HepG2 (cell line): ENCODE measurements around the gene CCDC88C. TPM values are rescaled to one million over a fixed set of nuclear protein-coding genes. Genes with fewer than 3 reads are reported as not detected.

Experiments used
- AKAP8 ChIP-seq: sonication (generic); formaldehyde crosslinking; IDR thresholded peaks from 2 replicates; pipeline ENCODE4 v1.5.1; 2020; ENCODE audit warnings: mild to moderate bottlenecking, missing genetic modification reagents
- HMGA1 ChIP-seq: sonication (generic); formaldehyde crosslinking; conservative IDR thresholded peaks from 2 replicates; pipeline ENCODE4 v1.4.0; 2020; ENCODE audit warnings: missing genetic modification reagents
- JUNB ChIP-seq: sonication (generic); formaldehyde crosslinking; IDR thresholded peaks from 2 replicates; pipeline ENCODE4 v1.8.0; 2022; ENCODE audit warnings: missing genetic modification reagents, mild to moderate bottlenecking, borderline replicate concordance
- MYC ChIP-seq: sonication (generic); formaldehyde crosslinking; IDR thresholded peaks from 2 replicates; pipeline ENCODE4 v1.9.0; 2021; ENCODE audit warnings: missing genetic modification reagents, borderline replicate concordance
- NFYB ChIP-seq: sonication (generic); formaldehyde crosslinking; IDR thresholded peaks from 2 replicates; pipeline ENCODE4 v1.4.0; 2020; ENCODE audit warnings: missing genetic modification reagents
- NPAS2 ChIP-seq: sonication (generic); formaldehyde crosslinking; IDR thresholded peaks from 2 replicates; pipeline ENCODE4 v1.8.0; 2022; ENCODE audit warnings: mild to moderate bottlenecking, missing genetic modification reagents, borderline replicate concordance
- PCBP2 ChIP-seq: fragments of 200-400 bp; formaldehyde crosslinking; optimal IDR thresholded peaks from 2 replicates; pipeline ENCODE3; 2018; ENCODE audit warnings: low read length, low read depth; ENCODE audit not compliant: poor library complexity, severe bottlenecking
- RXRA ChIP-seq: sonication (generic); formaldehyde crosslinking; IDR thresholded peaks from 2 replicates; pipeline ENCODE4 v1.5.1; 2020; ENCODE audit warnings: missing genetic modification reagents
- SP5 ChIP-seq: IDR thresholded peaks from 2 replicates; pipeline ENCODE4 v1.6.1; 2016; ENCODE audit warnings: low read depth, borderline replicate concordance
- TAF15 ChIP-seq: fragments of 200-400 bp; formaldehyde crosslinking; IDR thresholded peaks from one replicate; pipeline ENCODE4 v1.6.1; 2018; ENCODE audit warnings: mild to moderate bottlenecking, low read depth, low read length; ENCODE audit not compliant: poor library complexity, severe bottlenecking
- TBP ChIP-seq: sonication (generic); formaldehyde crosslinking; IDR thresholded peaks from 2 replicates; pipeline ENCODE4 v1.5.0; 2020; ENCODE audit warnings: missing genetic modification reagents
- ZNF24 ChIP-seq: fragments of 450-650 bp; IDR thresholded peaks from 2 replicates; pipeline ENCODE4 v1.6.1; 2017; ENCODE audit warnings: antibody characterized with exemption, mild to moderate bottlenecking
- ZNF264 ChIP-seq: sonication (generic); formaldehyde crosslinking; IDR thresholded peaks from 2 replicates; pipeline ENCODE4 v1.4.0; 2020; ENCODE audit warnings: missing genetic modification reagents
- ZNF367 ChIP-seq: sonication (generic); formaldehyde crosslinking; IDR thresholded peaks from 2 replicates; pipeline ENCODE4 v1.4.0; 2020; ENCODE audit warnings: missing genetic modification reagents, borderline replicate concordance
- ZNF431 ChIP-seq: sonication (generic); formaldehyde crosslinking; IDR thresholded peaks from 2 replicates; pipeline ENCODE4 v1.9.0; 2022; ENCODE audit warnings: missing genetic modification reagents, low read depth, mild to moderate bottlenecking, borderline replicate concordance
- polyA plus RNA-seq, 8 experiments: library from polyadenylated mRNA; depleted of rRNA in 3 of 8; stranded (reverse) in 7 of 8; unstranded in 1 of 8; fragments of >200 nt; fragmentation: Illumina TruSeq in 4 of 8; extraction: Trizol in 4 of 8; gene quantifications; 2 replicates each; pipeline versions ENCODE4 v1.2.1 to v1.2.3, GENCODE V29; 2011 to 2016; ENCODE audit warnings: low read depth in 4 of 8, missing spikeins in 1 of 8, mixed read lengths in 1 of 8; ENCODE audit not compliant: insufficient read depth in 1 of 8
- total RNA-seq, 5 experiments: library from RNA; depleted of rRNA; stranded (reverse); fragments of >200 nt; fragmentation: Illumina TruSeq; extraction: Trizol; gene quantifications; 2 replicates each; pipeline ENCODE4 v1.2.3, GENCODE V29; 2016; ENCODE audit warnings: low read depth in 1 of 5
- TF ChIP-seq, protein P1 (sequence below): sonication (generic); formaldehyde crosslinking; conservative IDR thresholded peaks from 2 replicates; pipeline ENCODE4 v1.4.0; 2020; ENCODE audit warnings: mild to moderate bottlenecking, missing genetic modification reagents, moderate library complexity
- TF ChIP-seq, protein P2 (sequence below): IDR thresholded peaks from 2 replicates; pipeline ENCODE4 v1.4.0; 2020; ENCODE audit warnings: mild to moderate bottlenecking, missing genetic modification reagents
- TF ChIP-seq, protein P3 (sequence below): sonication (generic); formaldehyde crosslinking; IDR thresholded peaks from 2 replicates; pipeline ENCODE4 v1.5.1; 2020; ENCODE audit warnings: missing genetic modification reagents, mild to moderate bottlenecking, borderline replicate concordance
- TF ChIP-seq, protein P4 (sequence below): sonication (generic); formaldehyde crosslinking; IDR thresholded peaks from 2 replicates; pipeline ENCODE4 v1.5.0; 2020; ENCODE audit warnings: missing genetic modification reagents

The CCDC88C gene
- total and polyA plus RNA-seq, 2 of the 13 experiments (the other 11 are each of a cell fraction or from before 2014, with no cell fraction given): 3.6 to 11.7 TPM

DNA sequence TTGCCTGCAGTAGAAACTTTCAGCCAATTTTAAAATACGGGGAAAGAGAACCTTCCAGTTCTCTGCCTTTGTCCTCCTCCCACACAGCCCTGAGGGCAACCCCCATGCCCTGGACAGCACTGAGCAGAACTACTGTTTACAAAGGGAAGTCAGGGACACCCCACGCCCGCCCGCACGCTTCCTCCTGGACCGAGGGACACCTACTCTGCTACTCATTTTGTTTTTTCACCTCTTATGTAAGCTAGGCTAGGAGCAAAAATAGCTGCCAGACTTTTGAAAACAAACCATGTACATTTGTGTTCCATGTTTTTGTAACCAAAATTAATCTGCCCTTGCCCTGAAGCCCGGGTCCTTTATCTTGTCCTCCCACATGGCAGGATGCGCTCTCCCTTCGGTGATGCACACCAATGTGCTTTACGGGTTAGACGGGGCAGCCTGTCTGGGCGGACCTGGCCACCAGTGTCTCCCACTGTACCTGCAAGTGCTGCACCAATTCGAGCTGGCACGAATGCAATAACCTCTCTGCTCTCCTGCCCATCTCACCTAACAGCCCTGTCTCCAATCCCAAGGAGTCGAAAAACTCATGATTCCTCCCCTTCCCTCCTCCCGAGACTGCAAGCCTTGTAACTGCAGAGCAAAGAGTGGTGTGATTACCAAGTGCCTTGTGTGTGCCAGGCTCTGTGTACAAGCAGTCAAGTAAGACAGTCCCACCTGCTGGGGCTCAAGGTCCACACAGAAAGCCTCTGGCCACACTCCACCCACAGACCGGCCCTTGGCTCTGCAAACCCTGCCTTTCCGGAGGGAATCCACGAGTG is 85.2 kb downstream of the CCDC88C start (continued):
- TF ChIP-seq NFYB (CRISPR knock-in tag) (no peak), HMGA1 (no peak), TAF15 (no peak), PCBP2 (no peak), ZNF367 (no peak), RXRA (CRISPR knock-in tag) (no peak), AKAP8 (CRISPR knock-in tag) (no peak), ZNF24 (no peak), MYC (0 out of 2 replicates have a peak, but pooled peaks have one; percentile 13), ZNF431 (CRISPR knock-in tag) (0 out of 2 replicates have a peak, but pooled peaks have one; percentile 41), TBP (CRISPR knock-in tag) (no peak), ZNF264 (no peak), SP5 (CRISPR knock-in tag) (no peak; the same call in 1 of the 2 replicates), NPAS2 (no peak), JUNB (CRISPR knock-in tag) (no peak)
- TF ChIP-seq, protein P1, sequence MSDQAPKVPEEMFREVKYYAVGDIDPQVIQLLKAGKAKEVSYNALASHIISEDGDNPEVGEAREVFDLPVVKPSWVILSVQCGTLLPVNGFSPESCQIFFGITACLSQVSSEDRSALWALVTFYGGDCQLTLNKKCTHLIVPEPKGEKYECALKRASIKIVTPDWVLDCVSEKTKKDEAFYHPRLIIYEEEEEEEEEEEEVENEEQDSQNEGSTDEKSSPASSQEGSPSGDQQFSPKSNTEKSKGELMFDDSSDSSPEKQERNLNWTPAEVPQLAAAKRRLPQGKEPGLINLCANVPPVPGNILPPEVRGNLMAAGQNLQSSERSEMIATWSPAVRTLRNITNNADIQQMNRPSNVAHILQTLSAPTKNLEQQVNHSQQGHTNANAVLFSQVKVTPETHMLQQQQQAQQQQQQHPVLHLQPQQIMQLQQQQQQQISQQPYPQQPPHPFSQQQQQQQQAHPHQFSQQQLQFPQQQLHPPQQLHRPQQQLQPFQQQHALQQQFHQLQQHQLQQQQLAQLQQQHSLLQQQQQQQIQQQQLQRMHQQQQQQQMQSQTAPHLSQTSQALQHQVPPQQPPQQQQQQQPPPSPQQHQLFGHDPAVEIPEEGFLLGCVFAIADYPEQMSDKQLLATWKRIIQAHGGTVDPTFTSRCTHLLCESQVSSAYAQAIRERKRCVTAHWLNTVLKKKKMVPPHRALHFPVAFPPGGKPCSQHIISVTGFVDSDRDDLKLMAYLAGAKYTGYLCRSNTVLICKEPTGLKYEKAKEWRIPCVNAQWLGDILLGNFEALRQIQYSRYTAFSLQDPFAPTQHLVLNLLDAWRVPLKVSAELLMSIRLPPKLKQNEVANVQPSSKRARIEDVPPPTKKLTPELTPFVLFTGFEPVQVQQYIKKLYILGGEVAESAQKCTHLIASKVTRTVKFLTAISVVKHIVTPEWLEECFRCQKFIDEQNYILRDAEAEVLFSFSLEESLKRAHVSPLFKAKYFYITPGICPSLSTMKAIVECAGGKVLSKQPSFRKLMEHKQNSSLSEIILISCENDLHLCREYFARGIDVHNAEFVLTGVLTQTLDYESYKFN (CRISPR knock-in tag): peak; percentile 39; the same call in 1 of the 2 replicates
- TF ChIP-seq, protein P2, sequence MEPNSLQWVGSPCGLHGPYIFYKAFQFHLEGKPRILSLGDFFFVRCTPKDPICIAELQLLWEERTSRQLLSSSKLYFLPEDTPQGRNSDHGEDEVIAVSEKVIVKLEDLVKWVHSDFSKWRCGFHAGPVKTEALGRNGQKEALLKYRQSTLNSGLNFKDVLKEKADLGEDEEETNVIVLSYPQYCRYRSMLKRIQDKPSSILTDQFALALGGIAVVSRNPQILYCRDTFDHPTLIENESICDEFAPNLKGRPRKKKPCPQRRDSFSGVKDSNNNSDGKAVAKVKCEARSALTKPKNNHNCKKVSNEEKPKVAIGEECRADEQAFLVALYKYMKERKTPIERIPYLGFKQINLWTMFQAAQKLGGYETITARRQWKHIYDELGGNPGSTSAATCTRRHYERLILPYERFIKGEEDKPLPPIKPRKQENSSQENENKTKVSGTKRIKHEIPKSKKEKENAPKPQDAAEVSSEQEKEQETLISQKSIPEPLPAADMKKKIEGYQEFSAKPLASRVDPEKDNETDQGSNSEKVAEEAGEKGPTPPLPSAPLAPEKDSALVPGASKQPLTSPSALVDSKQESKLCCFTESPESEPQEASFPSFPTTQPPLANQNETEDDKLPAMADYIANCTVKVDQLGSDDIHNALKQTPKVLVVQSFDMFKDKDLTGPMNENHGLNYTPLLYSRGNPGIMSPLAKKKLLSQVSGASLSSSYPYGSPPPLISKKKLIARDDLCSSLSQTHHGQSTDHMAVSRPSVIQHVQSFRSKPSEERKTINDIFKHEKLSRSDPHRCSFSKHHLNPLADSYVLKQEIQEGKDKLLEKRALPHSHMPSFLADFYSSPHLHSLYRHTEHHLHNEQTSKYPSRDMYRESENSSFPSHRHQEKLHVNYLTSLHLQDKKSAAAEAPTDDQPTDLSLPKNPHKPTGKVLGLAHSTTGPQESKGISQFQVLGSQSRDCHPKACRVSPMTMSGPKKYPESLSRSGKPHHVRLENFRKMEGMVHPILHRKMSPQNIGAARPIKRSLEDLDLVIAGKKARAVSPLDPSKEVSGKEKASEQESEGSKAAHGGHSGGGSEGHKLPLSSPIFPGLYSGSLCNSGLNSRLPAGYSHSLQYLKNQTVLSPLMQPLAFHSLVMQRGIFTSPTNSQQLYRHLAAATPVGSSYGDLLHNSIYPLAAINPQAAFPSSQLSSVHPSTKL: 0 out of 2 replicates have a peak, but pooled peaks have one; percentile 10
- TF ChIP-seq, protein P3, sequence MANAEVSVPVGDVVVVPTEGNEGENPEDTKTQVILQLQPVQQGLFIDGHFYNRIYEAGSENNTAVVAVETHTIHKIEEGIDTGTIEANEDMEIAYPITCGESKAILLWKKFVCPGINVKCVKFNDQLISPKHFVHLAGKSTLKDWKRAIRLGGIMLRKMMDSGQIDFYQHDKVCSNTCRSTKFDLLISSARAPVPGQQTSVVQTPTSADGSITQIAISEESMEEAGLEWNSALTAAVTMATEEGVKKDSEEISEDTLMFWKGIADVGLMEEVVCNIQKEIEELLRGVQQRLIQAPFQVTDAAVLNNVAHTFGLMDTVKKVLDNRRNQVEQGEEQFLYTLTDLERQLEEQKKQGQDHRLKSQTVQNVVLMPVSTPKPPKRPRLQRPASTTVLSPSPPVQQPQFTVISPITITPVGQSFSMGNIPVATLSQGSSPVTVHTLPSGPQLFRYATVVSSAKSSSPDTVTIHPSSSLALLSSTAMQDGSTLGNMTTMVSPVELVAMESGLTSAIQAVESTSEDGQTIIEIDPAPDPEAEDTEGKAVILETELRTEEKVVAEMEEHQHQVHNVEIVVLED: no peak
- TF ChIP-seq, protein P4, sequence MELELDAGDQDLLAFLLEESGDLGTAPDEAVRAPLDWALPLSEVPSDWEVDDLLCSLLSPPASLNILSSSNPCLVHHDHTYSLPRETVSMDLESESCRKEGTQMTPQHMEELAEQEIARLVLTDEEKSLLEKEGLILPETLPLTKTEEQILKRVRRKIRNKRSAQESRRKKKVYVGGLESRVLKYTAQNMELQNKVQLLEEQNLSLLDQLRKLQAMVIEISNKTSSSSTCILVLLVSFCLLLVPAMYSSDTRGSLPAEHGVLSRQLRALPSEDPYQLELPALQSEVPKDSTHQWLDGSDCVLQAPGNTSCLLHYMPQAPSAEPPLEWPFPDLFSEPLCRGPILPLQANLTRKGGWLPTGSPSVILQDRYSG (CRISPR knock-in tag): no peak
